ENCODE measurements around the gene RUBCNL.

RUBCNL gene

DNA sequence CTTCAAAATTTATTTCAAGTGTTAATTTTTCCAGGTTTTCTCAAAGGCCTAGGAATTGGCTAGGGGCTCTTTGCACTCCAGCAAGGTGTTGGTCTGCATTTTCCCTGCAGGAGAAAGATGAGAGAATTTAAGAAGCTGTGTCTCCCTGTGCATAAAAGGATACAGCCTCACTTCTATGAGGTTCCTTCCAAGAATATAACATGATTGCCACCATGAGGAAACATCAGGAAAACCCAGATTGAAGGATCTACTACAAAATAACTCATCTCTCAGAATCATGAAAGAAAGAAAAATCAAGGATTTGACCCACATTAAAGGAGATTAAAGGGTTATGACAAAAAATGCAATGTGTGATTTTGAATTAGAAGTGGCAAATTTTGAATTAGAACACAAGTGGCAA, 69.9 kb downstream of the RUBCNL start:
- TF ChIP-seq TAF1 (IDR thresholded peaks at IDR 0.05; ENCODE audit: borderline replicate concordance, insufficient read depth, low read length): no peak
- TF ChIP-seq REST (IDR thresholded peaks at IDR 0.05; ENCODE audit: insufficient read depth in 1 of 2, low read depth in 2 of 2, low read length in 2 of 2): no peak
- no peak for TF ChIP-seq SIN3A (IDR thresholded peaks at IDR 0.05; ENCODE audit: borderline replicate concordance, insufficient read depth, low read length)
- TF ChIP-seq FOXP2 (optimal IDR thresholded peaks at IDR 0.05; ENCODE audit: borderline replicate concordance, extremely low read depth, extremely low read length, insufficient read depth): no peak
- no peak for TF ChIP-seq POLR2AphosphoS5 (IDR thresholded peaks at IDR 0.05; ENCODE audit: low read depth, low read length)

DNA sequence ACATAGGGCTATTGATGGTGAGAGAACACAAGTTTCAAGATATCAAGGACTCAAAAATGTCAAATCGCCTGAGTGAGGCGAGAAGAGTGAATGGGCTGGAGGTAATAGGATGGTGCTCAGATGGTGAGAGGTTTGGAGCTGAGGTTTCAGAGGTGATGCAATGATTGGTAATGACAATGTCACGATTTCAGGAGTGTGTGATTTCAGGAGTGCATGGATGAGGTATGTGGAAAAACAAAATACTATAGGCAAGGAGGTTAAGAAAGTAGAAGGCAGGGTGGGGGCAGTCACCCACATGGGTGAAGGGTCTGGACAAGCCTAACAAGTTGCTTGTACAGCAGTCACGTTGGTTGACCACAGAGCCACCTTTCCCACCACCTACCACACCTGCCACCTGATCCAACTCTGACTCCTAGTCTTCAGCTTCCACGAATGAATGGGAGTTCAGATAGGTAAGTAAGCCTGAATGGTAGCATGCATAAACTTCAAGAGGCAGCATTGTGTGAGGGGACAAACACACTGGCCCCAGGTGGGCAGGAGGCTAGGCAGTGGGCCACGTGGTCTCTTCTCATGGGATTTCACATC, 71.5 kb downstream of the RUBCNL start:
- TF ChIP-seq POLR2AphosphoS5 (IDR thresholded peaks at IDR 0.05; ENCODE audit: low read depth, low read length) (no peak), FOXP2 (optimal IDR thresholded peaks at IDR 0.05; ENCODE audit: borderline replicate concordance, extremely low read depth, extremely low read length, insufficient read depth) (no peak), TAF1 (IDR thresholded peaks at IDR 0.05; ENCODE audit: borderline replicate concordance, insufficient read depth, low read length) (no peak), SIN3A (IDR thresholded peaks at IDR 0.05; ENCODE audit: borderline replicate concordance, insufficient read depth, low read length) (no peak), REST (IDR thresholded peaks at IDR 0.05; ENCODE audit: insufficient read depth in 1 of 2, low read depth in 2 of 2, low read length in 2 of 2) (no peak)

DNA sequence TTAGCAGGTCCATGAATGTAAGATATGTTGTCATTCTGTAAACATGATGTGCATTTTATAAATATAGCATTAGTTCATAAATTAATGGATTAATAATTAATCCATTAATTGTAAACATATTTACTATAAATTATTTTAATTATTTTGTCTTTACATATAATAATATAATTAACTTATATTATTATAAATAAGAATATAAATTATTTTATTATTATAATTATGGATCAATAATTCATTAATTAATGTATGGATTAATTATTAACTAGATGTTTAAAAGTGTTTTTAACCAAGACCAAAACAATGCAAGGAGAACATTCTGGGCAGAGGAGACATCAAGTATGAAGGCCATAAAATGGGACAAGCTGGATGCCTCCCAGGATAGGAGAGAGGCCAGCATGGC, 72.0 kb downstream of the RUBCNL start:
- no peak for TF ChIP-seq SIN3A (IDR thresholded peaks at IDR 0.05; ENCODE audit: borderline replicate concordance, insufficient read depth, low read length)
- no peak for TF ChIP-seq POLR2AphosphoS5 (IDR thresholded peaks at IDR 0.05; ENCODE audit: low read depth, low read length)
- no peak for TF ChIP-seq REST (IDR thresholded peaks at IDR 0.05; ENCODE audit: insufficient read depth in 1 of 2, low read depth in 2 of 2, low read length in 2 of 2)
- no peak for TF ChIP-seq TAF1 (IDR thresholded peaks at IDR 0.05; ENCODE audit: borderline replicate concordance, insufficient read depth, low read length)
- no peak for TF ChIP-seq FOXP2 (optimal IDR thresholded peaks at IDR 0.05; ENCODE audit: borderline replicate concordance, extremely low read depth, extremely low read length, insufficient read depth)

DNA sequence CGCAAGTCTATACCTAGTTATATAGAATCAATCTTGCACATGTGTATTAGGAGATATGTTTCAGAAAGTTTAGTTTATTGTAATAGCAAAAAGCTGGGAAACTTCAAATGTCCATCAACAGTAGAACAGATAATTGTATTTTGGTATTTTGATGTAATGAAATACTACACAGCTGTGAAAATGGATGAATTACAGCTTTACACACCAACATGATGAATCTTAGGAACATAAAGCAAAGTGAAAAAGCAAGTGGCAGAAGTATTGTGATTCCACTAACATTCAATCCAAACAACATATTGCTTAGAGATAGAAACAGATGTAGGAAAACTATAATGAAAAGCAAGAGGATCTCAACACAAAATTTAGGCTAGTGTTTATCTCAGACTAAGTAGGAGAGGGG, 72.5 kb downstream of the RUBCNL start:
- TF ChIP-seq SIN3A (IDR thresholded peaks at IDR 0.05; ENCODE audit: borderline replicate concordance, insufficient read depth, low read length) (no peak), TAF1 (IDR thresholded peaks at IDR 0.05; ENCODE audit: borderline replicate concordance, insufficient read depth, low read length) (no peak), REST (IDR thresholded peaks at IDR 0.05; ENCODE audit: insufficient read depth in 1 of 2, low read depth in 2 of 2, low read length in 2 of 2) (no peak), POLR2AphosphoS5 (IDR thresholded peaks at IDR 0.05; ENCODE audit: low read depth, low read length) (no peak)
